ENCODE data around the gene PRR11. TPM values are rescaled to one million over a fixed set of nuclear protein-coding genes. Genes with fewer than 3 reads are reported as not detected.
A peak's percentile ranks its signal among the peaks of the same experiment; 100 is the strongest.

The PRR11 gene
- total RNA-seq, 4 donors from 2014 or later = 0.68 to 115 (median 15.7) TPM; not detected in 1

DNA sequence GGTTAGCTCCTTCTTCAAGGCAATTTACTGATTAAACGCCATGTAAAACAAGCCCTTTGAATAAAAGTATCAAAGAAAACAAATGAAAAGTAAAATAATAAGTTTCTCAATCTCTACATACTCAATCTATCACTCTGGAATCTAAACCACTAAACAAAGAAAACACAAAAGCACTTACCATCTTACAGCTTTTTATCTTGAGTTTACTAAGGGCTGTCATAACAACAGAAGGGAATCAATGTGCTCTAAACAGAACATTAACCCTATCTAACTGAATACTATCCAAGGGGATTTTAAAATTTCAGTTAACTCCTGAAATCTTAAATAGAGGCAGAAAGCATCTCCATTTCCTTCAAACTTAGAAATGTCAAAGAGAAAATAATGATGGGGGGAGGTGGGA lies 4.0 kb upstream of the PRR11 start:
- WGBS, 2 donors (ENCODE audit: low coverage in 1 of 2) = 86 to 92% methylated on average over 1 of the region's 1 CpG
- H3K4me1 ChIP-seq = peaks cover 14 to 34% (median 18%) of the 10 kb centered on the region in 4 donors
- intact Hi-C loops (cut with DNase I; ENCODE audit: low total_unique reads) (loop anchor here (10.0 kb wide), 1 partner anchor 47 kb away; the partner anchor contains the start of gene TRIM37), in situ Hi-C loops (cut with MboI; ENCODE audit: low pct_ligation_motif_present in 1 of 4, low pct_unique_long_range_greater_than_20kb in 1 of 4, low sequenced_read_pairs in 3 of 4) (no loop called here)
- H3K27me3 ChIP-seq = no peaks in the 10 kb centered on the region
- TF ChIP-seq POLR2A (IDR thresholded peaks at IDR 0.05) = no peak
- TF ChIP-seq, protein P1, sequence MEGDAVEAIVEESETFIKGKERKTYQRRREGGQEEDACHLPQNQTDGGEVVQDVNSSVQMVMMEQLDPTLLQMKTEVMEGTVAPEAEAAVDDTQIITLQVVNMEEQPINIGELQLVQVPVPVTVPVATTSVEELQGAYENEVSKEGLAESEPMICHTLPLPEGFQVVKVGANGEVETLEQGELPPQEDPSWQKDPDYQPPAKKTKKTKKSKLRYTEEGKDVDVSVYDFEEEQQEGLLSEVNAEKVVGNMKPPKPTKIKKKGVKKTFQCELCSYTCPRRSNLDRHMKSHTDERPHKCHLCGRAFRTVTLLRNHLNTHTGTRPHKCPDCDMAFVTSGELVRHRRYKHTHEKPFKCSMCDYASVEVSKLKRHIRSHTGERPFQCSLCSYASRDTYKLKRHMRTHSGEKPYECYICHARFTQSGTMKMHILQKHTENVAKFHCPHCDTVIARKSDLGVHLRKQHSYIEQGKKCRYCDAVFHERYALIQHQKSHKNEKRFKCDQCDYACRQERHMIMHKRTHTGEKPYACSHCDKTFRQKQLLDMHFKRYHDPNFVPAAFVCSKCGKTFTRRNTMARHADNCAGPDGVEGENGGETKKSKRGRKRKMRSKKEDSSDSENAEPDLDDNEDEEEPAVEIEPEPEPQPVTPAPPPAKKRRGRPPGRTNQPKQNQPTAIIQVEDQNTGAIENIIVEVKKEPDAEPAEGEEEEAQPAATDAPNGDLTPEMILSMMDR (IDR thresholded peaks at IDR 0.05) = no peak
- no peak for TF ChIP-seq POLR2AphosphoS5 (IDR thresholded peaks at IDR 0.05)
- no peak for TF ChIP-seq EP300 (IDR thresholded peaks at IDR 0.05; ENCODE audit: low read depth)
- no peaks in the 10 kb centered on the region for H3K36me3 ChIP-seq
- no peaks in the 10 kb centered on the region for H3K9me3 ChIP-seq
- H3K27ac ChIP-seq = no peak overlapping the region
- no peak for DNase-seq
- no peak overlapping the region for H3K4me3 ChIP-seq

DNA sequence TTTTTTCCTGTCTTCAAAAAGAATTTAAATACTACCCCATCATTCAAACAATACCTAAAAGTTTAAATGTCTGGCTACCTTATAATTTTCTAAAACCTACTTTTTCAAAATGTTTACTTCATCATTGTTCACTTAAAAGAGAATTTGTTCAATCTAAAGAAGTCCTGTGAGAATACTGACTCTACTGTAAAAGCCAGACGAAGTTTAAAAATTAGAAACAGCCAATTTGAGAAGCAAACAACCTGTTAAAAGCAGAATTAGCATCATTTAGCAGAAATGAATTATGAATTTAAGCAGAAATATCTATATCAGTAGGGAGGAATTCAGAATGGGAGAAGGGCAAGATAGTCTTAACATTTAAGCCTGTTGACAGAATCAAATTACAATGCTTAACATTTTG lies 2.6 kb upstream of the PRR11 start:
- in situ Hi-C loops (cut with MboI; ENCODE audit: low pct_ligation_motif_present in 1 of 4, low pct_unique_long_range_greater_than_20kb in 1 of 4, low sequenced_read_pairs in 3 of 4) = no loop called here
- Histone ChIP-seq H3K36me3 (no peaks in the 10 kb centered on the region), H3K4me1 (peaks cover 14 to 38% (median 18%) of the 10 kb centered on the region in 4 donors), H3K4me3 (peak overlapping the region in 1 of 4 donors; percentile 85), H3K9me3 (no peaks in the 10 kb centered on the region), H3K27me3 (no peaks in the 10 kb centered on the region), H3K27ac (peak overlapping the region in 1 of 4 donors; percentile 74)
- intact Hi-C loops (cut with DNase I; ENCODE audit: low total_unique reads) = loop anchor here (10.0 kb wide), 1 partner anchor 48 kb away; the partner anchor contains the start of gene TRIM37
- TF ChIP-seq POLR2AphosphoS5 (IDR thresholded peaks at IDR 0.05) (no peak), EP300 (IDR thresholded peaks at IDR 0.05; ENCODE audit: low read depth) (no peak)
- TF ChIP-seq, protein P1 (IDR thresholded peaks at IDR 0.05) = no peak
- DNase-seq = no peak
- 59 to 69% methylated on average over 1 of the region's 1 CpG for WGBS, 2 donors (ENCODE audit: low coverage in 1 of 2)

DNA sequence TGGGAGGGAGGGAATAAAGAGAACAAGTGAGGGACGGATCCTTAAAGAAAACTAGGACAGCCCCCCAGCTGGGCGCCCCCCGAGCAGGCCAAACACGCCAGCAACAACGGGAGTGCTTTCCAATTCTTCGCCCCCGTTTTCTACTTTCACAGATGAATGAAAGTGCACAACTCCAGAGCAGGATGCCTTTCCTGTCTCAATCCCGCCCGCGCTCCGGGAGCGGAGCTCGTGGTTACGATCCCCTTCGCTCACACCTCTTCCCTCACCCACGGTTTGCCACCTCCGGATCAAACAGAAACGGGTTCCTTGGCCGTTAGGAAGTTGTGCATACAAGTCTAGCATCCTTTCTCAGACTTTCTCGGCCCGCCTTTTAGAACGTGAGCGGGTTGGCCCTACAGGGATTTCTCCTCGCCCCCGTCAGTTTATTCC lies 1.2 kb upstream of the PRR11 start:
- TF ChIP-seq POLR2A (IDR thresholded peaks at IDR 0.05) (no peak), EP300 (IDR thresholded peaks at IDR 0.05; ENCODE audit: low read depth) (no peak), POLR2AphosphoS5 (IDR thresholded peaks at IDR 0.05) (no peak)
- TF ChIP-seq, protein P1 (IDR thresholded peaks at IDR 0.05) = no peak
- H3K36me3 ChIP-seq = no peaks in the 10 kb centered on the region
- peaks cover 14 to 38% (median 18%) of the 10 kb centered on the region in 4 donors for H3K4me1 ChIP-seq
- peak overlapping the region; percentile 55 to 85 (median 71) for H3K4me3 ChIP-seq
- H3K27ac ChIP-seq = peak overlapping the region; percentile 74 to 93 (median 88)
- no peaks in the 10 kb centered on the region for H3K27me3 ChIP-seq
- no peaks in the 10 kb centered on the region for H3K9me3 ChIP-seq
- intact Hi-C loops (cut with DNase I; ENCODE audit: low total_unique reads) = loop anchor here (10.0 kb wide), 1 partner anchor 50 kb away; the partner anchor contains the start of gene TRIM37
- peak; percentile 46 for DNase-seq
- in situ Hi-C loops (cut with MboI; ENCODE audit: low pct_ligation_motif_present in 1 of 4, low pct_unique_long_range_greater_than_20kb in 1 of 4, low sequenced_read_pairs in 3 of 4) = no loop called here
- 0 to 1% methylated on average over 23 to 25 of the region's 25 CpGs for WGBS, 2 donors (ENCODE audit: low coverage in 1 of 2)

DNA sequence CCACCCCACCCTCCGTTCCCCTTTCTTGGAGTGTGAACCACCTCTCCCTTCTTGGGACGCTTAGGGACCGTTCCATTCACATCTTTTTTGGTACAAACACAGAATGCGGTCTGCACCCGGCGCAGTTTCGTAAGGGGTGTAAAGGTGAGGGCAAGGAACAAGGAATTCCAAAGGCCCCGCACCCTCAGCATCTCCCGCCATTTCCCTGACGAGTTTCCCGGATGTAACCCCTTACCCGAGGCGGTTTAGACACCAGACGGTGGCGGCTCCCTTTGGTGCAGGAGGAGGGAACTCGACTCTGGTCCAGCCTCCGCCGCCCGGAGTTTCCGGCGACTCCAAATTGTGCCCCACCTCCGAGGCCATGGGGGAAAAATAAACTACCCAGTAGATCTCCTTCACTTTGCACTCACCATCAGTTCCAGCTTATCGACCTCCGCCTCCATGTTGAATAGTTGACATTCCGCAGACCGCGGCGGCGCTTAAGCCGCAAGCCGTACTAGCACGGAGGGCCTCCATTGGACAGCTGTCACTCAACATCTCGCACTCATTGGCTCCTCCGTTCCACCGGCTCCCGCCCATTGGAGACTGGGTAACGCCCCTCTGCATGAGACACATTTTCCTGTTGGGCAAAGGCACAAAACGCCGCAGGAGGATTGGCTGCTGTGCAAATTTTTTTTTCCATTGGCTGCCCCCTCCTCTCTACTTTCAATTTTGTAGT lies 666 bp upstream of the PRR11 start, which contains the start of gene SKA2:
SKA2 (minus strand) TSS at position 466 of the 718 bp plus-strand sequence; CDS start at position 443, 23 bp downstream.
- peak within 1 kb of the TSS; percentile 74 to 93 (median 88) for H3K27ac ChIP-seq
- peak within 1 kb of the TSS; percentile 55 to 85 (median 71) for H3K4me3 ChIP-seq
- H3K4me1 ChIP-seq = peaks cover 14 to 38% (median 18%) of the 10 kb centered on the region in 4 donors
- WGBS, 2 donors (ENCODE audit: low coverage in 1 of 2) = 0 to 2% methylated on average over 7 to 39 of the region's 39 CpGs
- peak; percentile 26 for TF ChIP-seq POLR2A (IDR thresholded peaks at IDR 0.05)
- TF ChIP-seq EP300 (IDR thresholded peaks at IDR 0.05; ENCODE audit: low read depth) = no peak
- TF ChIP-seq, protein P1 (IDR thresholded peaks at IDR 0.05) = no peak
- TF ChIP-seq POLR2AphosphoS5 (IDR thresholded peaks at IDR 0.05) = peak; percentile 38 to 64 (median 54)
- in situ Hi-C loops (cut with MboI; ENCODE audit: low pct_ligation_motif_present in 1 of 4, low pct_unique_long_range_greater_than_20kb in 1 of 4, low sequenced_read_pairs in 3 of 4) = no loop called here
- peak; percentile 97 for DNase-seq
- intact Hi-C loops (cut with DNase I; ENCODE audit: low total_unique reads) = loop anchor here (10.0 kb wide), 1 partner anchor 50 kb away; the partner anchor contains the start of gene TRIM37
- H3K27me3 ChIP-seq = no peaks in the 10 kb centered on the region
- no peaks in the 10 kb centered on the region for H3K36me3 ChIP-seq
- H3K9me3 ChIP-seq = no peaks in the 10 kb centered on the region

Data from transverse colon (tissue), 4 donors.